ENCODE data around the gene FASTK.

Gene FASTK

DNA sequence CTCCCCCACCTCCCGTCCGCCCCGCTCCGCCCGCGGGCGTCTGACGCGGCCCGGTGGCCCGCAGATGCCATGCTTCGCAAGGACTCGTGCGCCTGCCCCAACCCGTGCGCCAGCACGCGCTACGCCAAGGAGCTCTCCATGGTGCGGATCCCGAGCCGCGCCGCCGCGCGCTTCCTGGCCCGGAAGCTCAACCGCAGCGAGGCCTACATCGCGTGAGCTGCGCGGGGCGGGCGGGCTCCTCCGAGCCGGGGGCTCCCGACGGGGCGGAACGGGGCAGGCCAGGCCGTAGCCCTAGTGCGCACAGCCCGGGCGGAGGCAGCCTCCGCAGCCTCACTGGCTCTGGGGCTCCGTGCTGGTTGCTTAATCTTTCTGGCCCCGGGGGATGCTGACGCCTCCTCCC, 29.5 kb downstream of the FASTK start:
- Histone ChIP-seq H3K79me2 (ENCODE audit: insufficient read depth, low read length) (no peaks in the 10 kb centered on the region), H3K36me3 (ENCODE audit: insufficient read depth, low read length) (peaks cover 1% of the 10 kb centered on the region; the same call in 1 of the 2 replicates), H3K4me2 (ENCODE audit: low read length) (peak overlapping the region; percentile 26; the same call in 1 of the 2 replicates), H3K9me3 (ENCODE audit: low read length) (no peaks in the 10 kb centered on the region), H3K9me2 (ENCODE audit: low read depth, low read length) (no peaks in the 10 kb centered on the region), H3K9ac (ENCODE audit: low read length) (no peak overlapping the region), H3K4me3 (ENCODE audit: low read depth, low read length, poor library complexity, severe bottlenecking) (no peak overlapping the region), H4K20me1 (ENCODE audit: insufficient read depth, low read length) (no peaks in the 10 kb centered on the region), H3K27me3 (ENCODE audit: insufficient read depth, low read length) (peaks cover 9% of the 10 kb centered on the region; the same call in 1 of the 2 replicates), H3K27ac (ENCODE audit: low read depth, low read length, poor library complexity, severe bottlenecking) (no peak overlapping the region), H3K4me1 (ENCODE audit: insufficient read depth, low read length, severe bottlenecking) (no peaks in the 10 kb centered on the region), H2AFZ (ENCODE audit: low read length) (no peak overlapping the region), H3F3A (ENCODE audit: insufficient read depth, low read length) (no peaks in the 10 kb centered on the region)
- TF ChIP-seq EZH2 (IDR thresholded peaks at IDR 0.05; ENCODE audit: borderline replicate concordance, low read length) = no peak
- TF ChIP-seq, protein P1, sequence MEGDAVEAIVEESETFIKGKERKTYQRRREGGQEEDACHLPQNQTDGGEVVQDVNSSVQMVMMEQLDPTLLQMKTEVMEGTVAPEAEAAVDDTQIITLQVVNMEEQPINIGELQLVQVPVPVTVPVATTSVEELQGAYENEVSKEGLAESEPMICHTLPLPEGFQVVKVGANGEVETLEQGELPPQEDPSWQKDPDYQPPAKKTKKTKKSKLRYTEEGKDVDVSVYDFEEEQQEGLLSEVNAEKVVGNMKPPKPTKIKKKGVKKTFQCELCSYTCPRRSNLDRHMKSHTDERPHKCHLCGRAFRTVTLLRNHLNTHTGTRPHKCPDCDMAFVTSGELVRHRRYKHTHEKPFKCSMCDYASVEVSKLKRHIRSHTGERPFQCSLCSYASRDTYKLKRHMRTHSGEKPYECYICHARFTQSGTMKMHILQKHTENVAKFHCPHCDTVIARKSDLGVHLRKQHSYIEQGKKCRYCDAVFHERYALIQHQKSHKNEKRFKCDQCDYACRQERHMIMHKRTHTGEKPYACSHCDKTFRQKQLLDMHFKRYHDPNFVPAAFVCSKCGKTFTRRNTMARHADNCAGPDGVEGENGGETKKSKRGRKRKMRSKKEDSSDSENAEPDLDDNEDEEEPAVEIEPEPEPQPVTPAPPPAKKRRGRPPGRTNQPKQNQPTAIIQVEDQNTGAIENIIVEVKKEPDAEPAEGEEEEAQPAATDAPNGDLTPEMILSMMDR (IDR thresholded peaks at IDR 0.05; ENCODE audit: low read length) = no peak

DNA sequence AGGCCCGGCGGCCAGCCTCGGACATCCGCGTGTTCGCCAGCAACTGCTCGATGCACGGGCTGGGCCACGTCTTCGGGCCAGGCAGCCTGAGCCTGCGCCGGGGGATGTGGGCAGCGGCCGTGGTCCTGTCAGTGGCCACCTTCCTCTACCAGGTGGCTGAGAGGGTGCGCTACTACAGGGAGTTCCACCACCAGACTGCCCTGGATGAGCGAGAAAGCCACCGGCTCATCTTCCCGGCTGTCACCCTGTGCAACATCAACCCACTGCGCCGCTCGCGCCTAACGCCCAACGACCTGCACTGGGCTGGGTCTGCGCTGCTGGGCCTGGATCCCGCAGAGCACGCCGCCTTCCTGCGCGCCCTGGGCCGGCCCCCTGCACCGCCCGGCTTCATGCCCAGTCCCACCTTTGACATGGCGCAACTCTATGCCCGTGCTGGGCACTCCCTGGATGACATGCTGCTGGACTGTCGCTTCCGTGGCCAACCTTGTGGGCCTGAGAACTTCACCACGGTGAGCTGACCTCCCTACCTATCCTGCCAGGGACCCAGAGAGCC, 31.6 kb downstream of the FASTK start:
- Histone ChIP-seq H3K79me2 (ENCODE audit: insufficient read depth, low read length) (no peaks in the 10 kb centered on the region), H3K9ac (ENCODE audit: low read length) (no peak overlapping the region), H3K36me3 (ENCODE audit: insufficient read depth, low read length) (peaks cover 15% of the 10 kb centered on the region), H3K9me3 (ENCODE audit: low read length) (no peaks in the 10 kb centered on the region), H3K9me2 (ENCODE audit: low read depth, low read length) (no peaks in the 10 kb centered on the region), H3K27me3 (ENCODE audit: insufficient read depth, low read length) (peaks cover 9% of the 10 kb centered on the region; the same call in 1 of the 2 replicates), H3K4me1 (ENCODE audit: insufficient read depth, low read length, severe bottlenecking) (no peaks in the 10 kb centered on the region), H3K27ac (ENCODE audit: low read depth, low read length, poor library complexity, severe bottlenecking) (no peak overlapping the region), H3F3A (ENCODE audit: insufficient read depth, low read length) (no peaks in the 10 kb centered on the region), H2AFZ (ENCODE audit: low read length) (no peak overlapping the region), H3K4me3 (ENCODE audit: low read depth, low read length, poor library complexity, severe bottlenecking) (no peak overlapping the region), H3K4me2 (ENCODE audit: low read length) (no peak overlapping the region), H4K20me1 (ENCODE audit: insufficient read depth, low read length) (no peaks in the 10 kb centered on the region)
- no peak for TF ChIP-seq EZH2 (IDR thresholded peaks at IDR 0.05; ENCODE audit: borderline replicate concordance, low read length)

DNA sequence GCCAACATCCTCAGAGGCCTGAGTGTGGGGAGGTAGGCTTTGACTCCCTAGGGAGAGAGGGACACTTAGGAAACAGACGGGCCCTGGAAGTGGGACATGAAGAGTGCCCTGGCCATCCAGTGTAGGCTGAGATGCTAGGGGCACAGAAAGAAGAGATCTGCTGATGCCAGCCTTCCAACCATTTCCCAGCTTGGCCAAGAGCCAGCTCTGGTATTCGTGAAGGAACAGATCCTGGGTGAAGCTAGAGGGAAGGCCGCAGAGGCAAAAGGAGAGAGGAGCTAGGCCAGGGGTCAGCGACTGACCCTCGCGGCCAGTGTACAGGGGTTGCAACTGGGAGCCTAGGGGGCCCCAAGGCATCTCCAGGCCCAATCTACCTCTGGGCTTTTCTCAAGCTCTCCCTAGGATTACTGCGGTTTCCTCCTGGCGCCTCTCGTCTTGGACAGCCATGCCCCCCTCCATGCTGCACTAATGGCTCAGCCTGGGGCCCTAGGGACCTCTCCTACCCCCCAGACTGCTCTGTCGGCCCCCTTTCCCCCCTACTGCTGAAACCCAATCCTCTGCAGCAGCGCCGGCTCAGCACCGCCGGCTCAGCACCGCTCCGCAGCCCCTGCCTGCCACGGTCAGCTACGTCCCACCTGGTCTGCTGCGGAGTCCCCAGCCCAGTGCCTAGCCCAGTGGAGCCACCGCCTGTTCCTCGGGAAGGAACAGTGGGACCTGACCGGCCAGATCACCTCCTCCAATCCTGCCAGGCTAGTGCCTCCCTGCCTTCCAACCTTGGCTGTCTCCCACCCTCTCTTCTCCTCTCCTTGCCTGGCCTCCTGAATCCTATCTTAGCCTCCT, 32.4 kb downstream of the FASTK start, which contains the start of gene ASIC3:
Gene ASIC3, plus strand, starts transcription at position 556 of the 840 bp plus-strand sequence. CDS start 355 bp downstream, outside the sequence.
- Histone ChIP-seq H3K27me3 (ENCODE audit: insufficient read depth, low read length) (peaks cover 9% of the 10 kb centered on the region; the same call in 1 of the 2 replicates), H3K27ac (ENCODE audit: low read depth, low read length, poor library complexity, severe bottlenecking) (no peak within 1 kb of the TSS), H2AFZ (ENCODE audit: low read length) (no peak within 1 kb of the TSS), H3K4me1 (ENCODE audit: insufficient read depth, low read length, severe bottlenecking) (no peaks in the 10 kb centered on the region), H3K9me3 (ENCODE audit: low read length) (no peaks in the 10 kb centered on the region), H3K9me2 (ENCODE audit: low read depth, low read length) (no peaks in the 10 kb centered on the region), H3F3A (ENCODE audit: insufficient read depth, low read length) (no peaks in the 10 kb centered on the region), H4K20me1 (ENCODE audit: insufficient read depth, low read length) (no peaks in the 10 kb centered on the region), H3K4me3 (ENCODE audit: low read depth, low read length, poor library complexity, severe bottlenecking) (no peak within 1 kb of the TSS), H3K36me3 (ENCODE audit: insufficient read depth, low read length) (peaks cover 15% of the 10 kb centered on the region), H3K79me2 (ENCODE audit: insufficient read depth, low read length) (no peaks in the 10 kb centered on the region), H3K9ac (ENCODE audit: low read length) (no peak within 1 kb of the TSS), H3K4me2 (ENCODE audit: low read length) (no peak within 1 kb of the TSS)
- no peak for TF ChIP-seq EZH2 (IDR thresholded peaks at IDR 0.05; ENCODE audit: borderline replicate concordance, low read length)
- TF ChIP-seq, protein P1 (IDR thresholded peaks at IDR 0.05; ENCODE audit: low read length) = no peak

All from OCI-LY1 (cell line).